Measurements from ENCODE around the gene GALNTL6. TPM values are rescaled to one million over a fixed set of nuclear protein-coding genes. Genes with fewer than 3 reads are reported as not detected.

GALNTL6 gene
- total RNA-seq, 1 donor = not detected

GRCh38 chr4:172377486-172378140, 564.4 kb downstream of the GALNTL6 start:
- TF ChIP-seq CTCF (IDR thresholded peaks at IDR 0.05; ENCODE audit: insufficient read depth, low read length) = no peak
- H3K4me3 ChIP-seq (ENCODE audit: low read depth, low read length) = no peak overlapping the region
- no peak for DNase-seq (ENCODE audit: low read depth)

GRCh38 chr4:172379834-172380233, 566.6 kb downstream of the GALNTL6 start:
- DNase-seq (ENCODE audit: low read depth) = no peak
- no peak overlapping the region for H3K4me3 ChIP-seq (ENCODE audit: low read depth, low read length)
- no peak for TF ChIP-seq CTCF (IDR thresholded peaks at IDR 0.05; ENCODE audit: insufficient read depth, low read length)

- no peak for TF ChIP-seq CTCF (IDR thresholded peaks at IDR 0.05; ENCODE audit: insufficient read depth, low read length)
- H3K4me3 ChIP-seq (ENCODE audit: low read depth, low read length) = no peak overlapping the region
- no peak for DNase-seq (ENCODE audit: low read depth)
Measured at GRCh38 chr4:172390331-172390730, 577.1 kb downstream of the GALNTL6 start.

GRCh38 chr4:172392741-172393140, 579.5 kb downstream of the GALNTL6 start:
- DNase-seq (ENCODE audit: low read depth) = no peak
- no peak for TF ChIP-seq CTCF (IDR thresholded peaks at IDR 0.05; ENCODE audit: insufficient read depth, low read length)
- no peak overlapping the region for H3K4me3 ChIP-seq (ENCODE audit: low read depth, low read length)

- H3K4me3 ChIP-seq (ENCODE audit: low read depth, low read length) = no peak overlapping the region
- no peak for DNase-seq (ENCODE audit: low read depth)
- no peak for TF ChIP-seq CTCF (IDR thresholded peaks at IDR 0.05; ENCODE audit: insufficient read depth, low read length)
Measured at GRCh38 chr4:172393220-172393619, 580.0 kb downstream of the GALNTL6 start.

GRCh38 chr4:172404676-172405075, 591.5 kb downstream of the GALNTL6 start:
- H3K4me3 ChIP-seq (ENCODE audit: low read depth, low read length) = no peak overlapping the region
- no peak for TF ChIP-seq CTCF (IDR thresholded peaks at IDR 0.05; ENCODE audit: insufficient read depth, low read length)
- no peak for DNase-seq (ENCODE audit: low read depth)

GRCh38 chr4:172410363-172410762, 597.2 kb downstream of the GALNTL6 start:
- no peak for TF ChIP-seq CTCF (IDR thresholded peaks at IDR 0.05; ENCODE audit: insufficient read depth, low read length)
- no peak overlapping the region for H3K4me3 ChIP-seq (ENCODE audit: low read depth, low read length)
- no peak for DNase-seq (ENCODE audit: low read depth)
